ENCODE data around the gene SPTLC1.
"Not testable (repeated sequence)": the region's sequence is repeated elsewhere in the genome, so short reads cannot be mapped to it uniquely, and the experiment has no call there.

DNA sequence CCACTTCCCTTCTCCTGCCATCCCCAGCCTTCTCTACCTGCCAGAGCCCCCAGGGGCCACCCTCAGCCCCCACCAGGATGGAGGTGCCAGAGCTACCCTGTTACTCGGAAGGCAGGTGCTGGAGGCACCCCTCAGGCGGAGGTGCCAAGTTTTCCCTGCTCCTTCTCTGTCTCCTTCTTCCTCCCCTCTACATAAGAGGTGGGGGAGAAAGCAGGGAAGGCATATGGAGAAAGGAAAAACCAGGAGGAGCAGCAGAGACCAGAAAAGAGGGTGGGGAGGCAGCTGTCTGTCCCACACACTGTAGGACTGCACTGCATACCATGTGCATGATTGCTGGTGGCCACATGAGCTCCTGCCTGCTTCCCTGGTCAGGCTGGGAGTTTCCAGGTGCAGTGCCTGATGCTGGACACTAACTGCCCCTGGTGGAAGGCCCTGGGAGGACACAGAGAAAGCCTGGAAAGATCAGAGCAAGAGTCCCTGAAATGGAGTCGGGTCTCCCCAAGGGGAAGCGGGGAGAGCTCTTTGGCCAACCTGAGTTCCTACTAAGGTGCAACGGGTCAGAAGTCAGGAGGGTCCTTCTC lies 23.8 kb upstream of the SPTLC1 start:
- not testable (repeated sequence) for TF ChIP-seq EZH2phosphoT487 (IDR thresholded peaks at IDR 0.05; ENCODE audit: borderline replicate concordance, low read length); EZH2 (IDR thresholded peaks at IDR 0.05; ENCODE audit: low read length, unreplicated experiment)
- TF ChIP-seq CTCF (conservative IDR thresholded peaks at IDR 0.05; ENCODE audit: low read depth, low read length), result 0 out of 2 replicates have a peak, but pooled peaks have one; percentile 25
